Liver (tissue), 3 donors: ENCODE measurements around the gene ECE1.

ENCODE experiments used
- EGR1 ChIP-seq, 2 donors: IDR thresholded peaks; 2 replicates each; pipeline ENCODE4 v1.6.1; 2016 to 2018; ENCODE audit warnings: antibody characterized with exemption in 2 of 2, low read depth in 2 of 2
- GABPA ChIP-seq, 2 donors: IDR thresholded peaks in 1 of 2; conservative IDR thresholded peaks in 1 of 2; 2 replicates each; pipeline ENCODE4 v1.6.1; 2016; ENCODE audit warnings: antibody characterized with exemption in 2 of 2, mild to moderate bottlenecking in 1 of 2, moderate library complexity in 1 of 2
- RAD21 ChIP-seq, 2 donors: IDR thresholded peaks; 2 replicates each; pipeline ENCODE4 v1.6.1; 2016; ENCODE audit warnings: antibody characterized with exemption in 2 of 2, mild to moderate bottlenecking in 2 of 2
- TAF1 ChIP-seq: conservative IDR thresholded peaks from 2 replicates; pipeline ENCODE4 v1.6.1; 2016; ENCODE audit warnings: antibody characterized with exemption, mild to moderate bottlenecking
- YY1 ChIP-seq: IDR thresholded peaks from 2 replicates; pipeline ENCODE4 v1.6.1; 2016; ENCODE audit warnings: antibody characterized with exemption, mild to moderate bottlenecking
- TF ChIP-seq, protein P1 (sequence below): fragments of 150-350 bp; IDR thresholded peaks from 2 replicates; pipeline ENCODE4 v1.5.1; 2017; ENCODE audit warnings: improper control_type of control experiment, low read depth, low read length; ENCODE audit not compliant: missing input control
- TF ChIP-seq, protein P2 (sequence below): IDR thresholded peaks from 2 replicates; pipeline ENCODE4 v1.6.1; 2016; ENCODE audit warnings: antibody characterized with exemption
- TF ChIP-seq, protein P3 (sequence below): IDR thresholded peaks from 2 replicates; pipeline ENCODE4 v1.6.1; 2016; ENCODE audit warnings: antibody characterized with exemption, mild to moderate bottlenecking
- donor health status: healthy.
- donor health status: healthy.

DNA sequence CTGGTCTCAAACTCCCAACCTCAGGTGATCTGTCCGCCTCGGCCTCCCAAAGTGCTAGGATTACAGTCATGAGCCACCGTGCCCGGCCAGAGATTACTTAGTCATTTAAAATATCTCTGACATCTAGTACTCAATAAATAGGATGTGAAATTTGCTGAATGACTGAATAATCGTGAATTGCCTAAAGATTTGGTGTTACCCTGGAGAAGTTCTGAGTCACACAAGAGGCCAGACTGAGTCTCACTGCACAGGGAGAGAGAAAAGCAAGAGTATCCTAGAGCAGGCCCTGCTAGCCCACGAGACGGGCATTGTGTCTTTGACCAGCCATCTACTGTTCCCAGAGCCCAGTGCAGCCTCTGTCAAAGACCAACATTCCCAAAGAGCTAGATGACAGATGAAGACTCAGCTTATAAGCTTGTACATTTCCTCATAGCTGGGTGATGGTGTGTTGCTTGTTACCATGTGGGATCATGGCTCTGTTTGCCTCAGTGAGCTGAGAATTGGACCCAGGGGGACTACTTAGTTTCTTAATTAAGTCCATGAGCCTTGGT, 108.0 kb downstream of the ECE1 start:
- TF ChIP-seq, protein P1, sequence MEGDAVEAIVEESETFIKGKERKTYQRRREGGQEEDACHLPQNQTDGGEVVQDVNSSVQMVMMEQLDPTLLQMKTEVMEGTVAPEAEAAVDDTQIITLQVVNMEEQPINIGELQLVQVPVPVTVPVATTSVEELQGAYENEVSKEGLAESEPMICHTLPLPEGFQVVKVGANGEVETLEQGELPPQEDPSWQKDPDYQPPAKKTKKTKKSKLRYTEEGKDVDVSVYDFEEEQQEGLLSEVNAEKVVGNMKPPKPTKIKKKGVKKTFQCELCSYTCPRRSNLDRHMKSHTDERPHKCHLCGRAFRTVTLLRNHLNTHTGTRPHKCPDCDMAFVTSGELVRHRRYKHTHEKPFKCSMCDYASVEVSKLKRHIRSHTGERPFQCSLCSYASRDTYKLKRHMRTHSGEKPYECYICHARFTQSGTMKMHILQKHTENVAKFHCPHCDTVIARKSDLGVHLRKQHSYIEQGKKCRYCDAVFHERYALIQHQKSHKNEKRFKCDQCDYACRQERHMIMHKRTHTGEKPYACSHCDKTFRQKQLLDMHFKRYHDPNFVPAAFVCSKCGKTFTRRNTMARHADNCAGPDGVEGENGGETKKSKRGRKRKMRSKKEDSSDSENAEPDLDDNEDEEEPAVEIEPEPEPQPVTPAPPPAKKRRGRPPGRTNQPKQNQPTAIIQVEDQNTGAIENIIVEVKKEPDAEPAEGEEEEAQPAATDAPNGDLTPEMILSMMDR, result no peak
- TF ChIP-seq YY1 (no peak), GABPA (IDR thresholded peaks at IDR 0.05 in 1 of 2, conservative IDR thresholded peaks at IDR 0.05 in 1 of 2) (no peak), EGR1 (IDR thresholded peaks at IDR 0.05; ENCODE audit: low read depth in 2 of 2) (no peak), TAF1 (no peak), RAD21 (IDR thresholded peaks at IDR 0.05) (no peak)
- TF ChIP-seq, protein P2, sequence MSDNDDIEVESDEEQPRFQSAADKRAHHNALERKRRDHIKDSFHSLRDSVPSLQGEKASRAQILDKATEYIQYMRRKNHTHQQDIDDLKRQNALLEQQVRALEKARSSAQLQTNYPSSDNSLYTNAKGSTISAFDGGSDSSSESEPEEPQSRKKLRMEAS, result no peak
- TF ChIP-seq, protein P3, sequence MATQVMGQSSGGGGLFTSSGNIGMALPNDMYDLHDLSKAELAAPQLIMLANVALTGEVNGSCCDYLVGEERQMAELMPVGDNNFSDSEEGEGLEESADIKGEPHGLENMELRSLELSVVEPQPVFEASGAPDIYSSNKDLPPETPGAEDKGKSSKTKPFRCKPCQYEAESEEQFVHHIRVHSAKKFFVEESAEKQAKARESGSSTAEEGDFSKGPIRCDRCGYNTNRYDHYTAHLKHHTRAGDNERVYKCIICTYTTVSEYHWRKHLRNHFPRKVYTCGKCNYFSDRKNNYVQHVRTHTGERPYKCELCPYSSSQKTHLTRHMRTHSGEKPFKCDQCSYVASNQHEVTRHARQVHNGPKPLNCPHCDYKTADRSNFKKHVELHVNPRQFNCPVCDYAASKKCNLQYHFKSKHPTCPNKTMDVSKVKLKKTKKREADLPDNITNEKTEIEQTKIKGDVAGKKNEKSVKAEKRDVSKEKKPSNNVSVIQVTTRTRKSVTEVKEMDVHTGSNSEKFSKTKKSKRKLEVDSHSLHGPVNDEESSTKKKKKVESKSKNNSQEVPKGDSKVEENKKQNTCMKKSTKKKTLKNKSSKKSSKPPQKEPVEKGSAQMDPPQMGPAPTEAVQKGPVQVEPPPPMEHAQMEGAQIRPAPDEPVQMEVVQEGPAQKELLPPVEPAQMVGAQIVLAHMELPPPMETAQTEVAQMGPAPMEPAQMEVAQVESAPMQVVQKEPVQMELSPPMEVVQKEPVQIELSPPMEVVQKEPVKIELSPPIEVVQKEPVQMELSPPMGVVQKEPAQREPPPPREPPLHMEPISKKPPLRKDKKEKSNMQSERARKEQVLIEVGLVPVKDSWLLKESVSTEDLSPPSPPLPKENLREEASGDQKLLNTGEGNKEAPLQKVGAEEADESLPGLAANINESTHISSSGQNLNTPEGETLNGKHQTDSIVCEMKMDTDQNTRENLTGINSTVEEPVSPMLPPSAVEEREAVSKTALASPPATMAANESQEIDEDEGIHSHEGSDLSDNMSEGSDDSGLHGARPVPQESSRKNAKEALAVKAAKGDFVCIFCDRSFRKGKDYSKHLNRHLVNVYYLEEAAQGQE, result no peak
